Breast epithelium (tissue), 4 donors: ENCODE results near the gene ARX. TPM values are rescaled to one million over a fixed set of nuclear protein-coding genes. Genes with fewer than 3 reads are reported as not detected.

Experiments used
- DNase-seq, 2 donors: peaks; one replicate each; pipeline ENCODE4 v3.0.0-alpha.2; 2019; ENCODE audit warnings: low spot score in 2 of 2
- H3K27ac ChIP-seq, 2 donors: fragments of 200-600 bp; sonication (generic) in 1 of 2; one replicate each; pipeline ENCODE4 v1.5.1; 2016 to 2019; ENCODE audit warnings: mild to moderate bottlenecking in 1 of 2
- H3K27me3 ChIP-seq, 2 donors: fragments of 200-600 bp; sonication (generic) in 1 of 2; one replicate each; pipeline versions ENCODE4 v1.5.1 to v1.6.0; 2017 to 2019; ENCODE audit warnings: control low read depth in 1 of 2, mild to moderate bottlenecking in 1 of 2
- H3K36me3 ChIP-seq: fragments of 200-600 bp; one replicate; pipeline ENCODE4 v1.5.1; 2019
- H3K4me1 ChIP-seq, 2 donors: fragments of 200-600 bp; sonication (generic); one replicate each; pipeline ENCODE4 v1.5.1; 2016 to 2019; ENCODE audit warnings: control low read depth in 1 of 2
- H3K4me3 ChIP-seq, 3 donors: fragments of 200-600 bp; sonication (generic); 1 replicate in 2 of 3; 2 replicates in 1 of 3; pipeline ENCODE4 v1.5.1; 2016 to 2019; ENCODE audit warnings: mild to moderate bottlenecking in 3 of 3, moderate library complexity in 2 of 3
- H3K9me3 ChIP-seq, 2 donors: fragments of 200-600 bp; sonication (generic) in 1 of 2; one replicate each; pipeline ENCODE4 v1.5.1; 2016 to 2019; ENCODE audit warnings: control low read depth in 1 of 2
- CTCF ChIP-seq, 3 donors: fragments of 450-650 bp; IDR thresholded peaks; one replicate each; pipeline ENCODE4 v1.5.1; 2016 to 2017; ENCODE audit warnings: antibody characterized with exemption in 3 of 3, mild to moderate bottlenecking in 3 of 3, moderate library complexity in 3 of 3
- POLR2A ChIP-seq: fragments of 450-650 bp; IDR thresholded peaks from one replicate; pipeline ENCODE4 v1.6.1; 2016; ENCODE audit warnings: antibody characterized with exemption, mild to moderate bottlenecking, moderate library complexity
- POLR2AphosphoS5 ChIP-seq, 3 donors: sonication (generic); formaldehyde crosslinking; IDR thresholded peaks; one replicate each; pipeline ENCODE4 v1.6.1; 2017; ENCODE audit warnings: antibody characterized with exemption in 3 of 3
- intact Hi-C: fragments of 100-400 bp; cut with DNase I; formaldehyde crosslinking; loops from one replicate; pipeline ENCODE4 v1.15.1; 2023; ENCODE audit warnings: low total_unique reads
- total RNA-seq, 3 donors: library from RNA; depleted of rRNA; stranded (reverse); fragments of >200 nt; gene quantifications; one replicate each; pipeline ENCODE4 v1.1.0, GENCODE V29; 2016

ARX gene
- total RNA-seq, result under 1 TPM in 1 of 3 donors, not detected in 2; 0.33 TPM

GRCh38 chrX:25015486-25016360, at the start of gene ARX:
TSS of gene ARX (minus strand) at chrX:25015965. CDS start at chrX:25015737, 228 bp downstream.
- H3K4me1 ChIP-seq, result no peaks in the 10 kb centered on the region
- H3K27me3 ChIP-seq, result peaks cover 7 to 96% of the 10 kb centered on the region in 2 donors
- H3K4me3 ChIP-seq, result peak within 1 kb of the TSS in 1 of 3 donors; percentile 44
- no peak for DNase-seq
- no peaks in the 10 kb centered on the region for H3K36me3 ChIP-seq
- H3K9me3 ChIP-seq, result peaks cover 0 to 9% of the 10 kb centered on the region in 2 donors
- H3K27ac ChIP-seq, result no peak within 1 kb of the TSS
- intact Hi-C loops, result no loop called here
- TF ChIP-seq POLR2A (no peak), CTCF (IDR thresholded peaks at IDR 0.05) (no peak), POLR2AphosphoS5 (IDR thresholded peaks at IDR 0.05) (no peak)

- H3K9me3 ChIP-seq, result no peaks in the 10 kb centered on the region
- H3K4me1 ChIP-seq, result no peaks in the 10 kb centered on the region
- intact Hi-C loops, result loop anchor here (10.0 kb wide), 1 partner anchor 1594 kb away; no protein-coding TSS in a partner anchor
- TF ChIP-seq POLR2A, result no peak
- TF ChIP-seq POLR2AphosphoS5 (IDR thresholded peaks at IDR 0.05), result no peak
- no peak for TF ChIP-seq CTCF (IDR thresholded peaks at IDR 0.05)
- no peaks in the 10 kb centered on the region for H3K36me3 ChIP-seq
- H3K27ac ChIP-seq, result no peak overlapping the region
- no peak overlapping the region for H3K4me3 ChIP-seq
- peaks cover 0 to 14% of the 10 kb centered on the region in 2 donors for H3K27me3 ChIP-seq
- DNase-seq, result no peak
Measured at GRCh38 chrX:25059273-25059672, 43.5 kb upstream of the ARX start.

DNA sequence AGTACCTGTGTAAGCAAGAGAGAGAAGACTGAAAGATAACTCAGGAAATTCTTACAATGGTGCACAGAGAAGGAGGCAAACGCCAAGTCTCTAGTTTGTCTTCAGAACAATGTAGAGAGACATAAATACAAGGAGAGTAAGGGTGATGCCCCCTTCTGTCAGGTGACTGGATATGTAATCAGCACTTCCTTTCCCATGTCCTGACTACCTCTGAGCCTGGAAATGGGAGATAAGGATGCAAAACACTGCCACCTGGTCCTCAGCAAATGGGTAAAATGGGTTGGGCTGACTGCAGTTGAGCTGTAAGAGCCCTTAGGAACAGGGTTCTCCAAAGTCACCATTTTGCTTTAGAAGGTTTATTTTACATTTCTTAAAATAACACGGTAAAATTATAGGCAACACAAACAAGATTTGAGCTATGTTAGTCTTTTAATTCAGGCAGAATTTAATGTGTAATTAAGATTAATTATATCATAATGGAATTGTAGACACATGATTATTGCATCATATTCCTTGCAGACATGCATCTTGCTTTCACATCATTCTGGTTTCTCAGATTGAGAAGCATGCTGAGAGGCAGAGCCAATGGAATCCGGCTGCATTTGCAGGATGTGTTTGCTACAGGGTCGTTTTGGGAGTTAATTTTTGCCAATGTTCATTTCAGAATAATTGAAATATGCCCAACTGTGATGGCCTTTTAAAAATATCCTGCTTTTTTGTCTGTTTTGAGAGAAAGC, 37.2 kb upstream of the ARX start:
- H3K36me3 ChIP-seq, result no peaks in the 10 kb centered on the region
- no peak for DNase-seq
- H3K4me1 ChIP-seq, result no peaks in the 10 kb centered on the region
- intact Hi-C loops, result loop anchor here (10.0 kb wide), 1 partner anchor 1588 kb away; no protein-coding TSS in a partner anchor
- TF ChIP-seq POLR2AphosphoS5 (IDR thresholded peaks at IDR 0.05) (no peak), POLR2A (no peak), CTCF (IDR thresholded peaks at IDR 0.05) (no peak)
- H3K27ac ChIP-seq, result no peak overlapping the region
- peaks cover 0 to 5% of the 10 kb centered on the region in 2 donors for H3K27me3 ChIP-seq
- no peak overlapping the region for H3K4me3 ChIP-seq
- H3K9me3 ChIP-seq, result no peaks in the 10 kb centered on the region

DNA sequence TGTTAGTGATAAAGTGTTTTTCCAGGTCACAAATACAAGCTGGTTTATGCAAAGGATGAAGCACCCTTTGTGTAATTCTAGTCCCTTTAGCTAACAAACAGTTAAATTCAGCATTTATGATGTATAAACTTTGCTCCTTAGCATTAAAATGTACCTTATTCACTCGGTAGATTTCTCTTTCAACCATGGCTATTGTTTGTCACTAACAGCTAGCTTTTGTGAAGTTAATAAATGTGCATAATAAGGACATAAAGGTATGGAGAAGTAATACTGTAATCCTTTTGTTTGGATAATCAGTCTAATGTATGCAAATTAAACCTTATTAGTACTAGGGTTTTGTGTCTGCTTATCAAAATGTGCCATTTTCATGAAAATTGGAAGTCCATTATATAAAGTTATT, 34.2 kb upstream of the ARX start:
- Histone ChIP-seq H3K4me3 (no peak overlapping the region), H3K27me3 (peaks cover 0 to 5% of the 10 kb centered on the region in 2 donors), H3K9me3 (no peaks in the 10 kb centered on the region), H3K36me3 (no peaks in the 10 kb centered on the region), H3K27ac (no peak overlapping the region), H3K4me1 (no peaks in the 10 kb centered on the region)
- intact Hi-C loops, result loop anchor here (10.0 kb wide), 1 partner anchor 1585 kb away; no protein-coding TSS in a partner anchor
- no peak for DNase-seq
- TF ChIP-seq POLR2AphosphoS5 (IDR thresholded peaks at IDR 0.05), result no peak
- no peak for TF ChIP-seq CTCF (IDR thresholded peaks at IDR 0.05)
- TF ChIP-seq POLR2A, result no peak
